ENCODE measurements around the gene PMVK.

DNA sequence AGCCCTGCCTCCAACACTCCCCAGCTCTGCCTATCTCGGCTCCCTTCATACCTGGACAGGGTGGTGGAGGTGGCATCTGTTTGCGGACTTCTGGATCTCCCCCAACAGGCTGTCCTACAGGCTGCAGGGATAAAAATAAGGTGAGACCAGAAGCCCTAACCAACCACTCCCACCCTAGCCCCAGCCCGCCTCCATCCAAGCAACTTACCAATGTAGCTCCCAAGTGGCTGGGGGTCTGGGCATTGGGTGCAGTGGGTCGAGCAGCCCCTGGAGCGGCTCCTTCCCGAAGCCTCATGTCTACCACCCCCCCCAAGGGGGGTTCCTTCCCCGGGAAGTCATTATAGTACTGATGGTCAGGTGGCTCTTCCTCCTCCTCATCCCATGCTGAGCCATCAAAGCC is 29.6 kb upstream of the PMVK start:
- TF ChIP-seq TAF1 (IDR thresholded peaks at IDR 0.05; ENCODE audit: low read depth, low read length), result no peak
- no peak for TF ChIP-seq POU2F2 (IDR thresholded peaks at IDR 0.05; ENCODE audit: low read depth, low read length)
- no peak for TF ChIP-seq POLR2A (IDR thresholded peaks at IDR 0.05; ENCODE audit: low read depth, low read length)

Data from GM12891 (cell line).